Neural cell (in vitro differentiated cells): Measurements from ENCODE around the gene GRAMD2A. TPM values are rescaled to one million over a fixed set of nuclear protein-coding genes. Genes with fewer than 3 reads are reported as not detected.

Experiments used
- H2AFZ ChIP-seq: fragments of 200-600, 300-800 bp; sonication (generic), shearing (Covaris generic); 2 replicates; pipeline ENCODE4 v1.6.0; 2014; ENCODE audit warnings: low read depth, mild to moderate bottlenecking, antibody characterized with exemption, low read length, moderate library complexity
- H3F3A ChIP-seq: fragments of 200-600 bp; shearing (Covaris generic); 2 replicates; pipeline ENCODE4 v1.6.1; 2016; ENCODE audit warnings: mild to moderate bottlenecking, moderate library complexity, mixed read lengths, antibody characterized with exemption, low read length; ENCODE audit not compliant: insufficient read depth, poor library complexity, severe bottlenecking
- H3K27ac ChIP-seq: fragments of 200-600, 300-800 bp; sonication (generic), shearing (Covaris generic); 2 replicates; pipeline ENCODE4 v1.5.1; 2014; ENCODE audit warnings: mild to moderate bottlenecking, low read length, moderate library complexity
- H3K27me3 ChIP-seq: fragments of 300-800, 200-600 bp; sonication (generic), shearing (Covaris generic); 2 replicates; pipeline ENCODE4 v1.6.0; 2014; ENCODE audit warnings: mild to moderate bottlenecking, low read depth, low read length, moderate library complexity; ENCODE audit not compliant: insufficient read depth
- H3K36me3 ChIP-seq: fragments of 300-800, 200-600 bp; sonication (generic), shearing (Covaris generic); 2 replicates; pipeline ENCODE4 v1.5.1; 2014; ENCODE audit warnings: mild to moderate bottlenecking, antibody characterized with exemption, low read length, moderate library complexity; ENCODE audit not compliant: insufficient read depth
- H3K4me2 ChIP-seq: fragments of 300-800, 200-600 bp; sonication (generic), shearing (Covaris generic); 2 replicates; pipeline ENCODE4 v1.6.0; 2014; ENCODE audit warnings: mild to moderate bottlenecking, low read length
- H3K4me3 ChIP-seq: fragments of 300-800, 200-600 bp; sonication (generic), shearing (Covaris generic); 2 replicates; pipeline ENCODE4 v1.5.1; 2014; ENCODE audit warnings: mild to moderate bottlenecking, low read length, moderate library complexity
- H3K79me2 ChIP-seq: fragments of 200-600 bp; shearing (Covaris generic); replicated peaks from 2 replicates; pipeline ENCODE4 v1.6.0; 2014; ENCODE audit warnings: mild to moderate bottlenecking, low read length, moderate library complexity; ENCODE audit not compliant: insufficient read depth
- H3K9ac ChIP-seq: fragments of 300-800, 200-600 bp; sonication (generic), shearing (Covaris generic); 2 replicates; pipeline ENCODE4 v1.6.1; 2016; ENCODE audit warnings: mild to moderate bottlenecking, low read length, mixed read lengths
- H3K9me2 ChIP-seq: fragments of 200-600 bp; shearing (Covaris generic); 2 replicates; pipeline ENCODE4 v1.6.1; 2016; ENCODE audit warnings: mild to moderate bottlenecking, low read length, mixed read lengths; ENCODE audit not compliant: insufficient read depth
- H3K9me3 ChIP-seq: fragments of 200-600, 300-800 bp; sonication (generic), shearing (Covaris generic); 2 replicates; pipeline ENCODE4 v1.6.1; 2016; ENCODE audit warnings: mild to moderate bottlenecking, mixed run types, low read length, moderate library complexity, mixed read lengths
- H4K20me1 ChIP-seq: fragments of 200-600 bp; shearing (Covaris generic); 2 replicates; pipeline ENCODE4 v1.6.1; 2016; ENCODE audit warnings: mild to moderate bottlenecking, mixed run types; ENCODE audit not compliant: insufficient read depth
- CTCF ChIP-seq: fragments of 450-650 bp; IDR thresholded peaks from 2 replicates; pipeline ENCODE4 v1.5.1; 2014; ENCODE audit warnings: antibody characterized with exemption, mild to moderate bottlenecking, moderate library complexity; ENCODE audit not compliant: poor library complexity, severe bottlenecking
- EP300 ChIP-seq: fragments of 450-650 bp; conservative IDR thresholded peaks from 2 replicates; pipeline ENCODE4 v1.6.1; 2014; ENCODE audit warnings: antibody characterized with exemption, mild to moderate bottlenecking, moderate library complexity; ENCODE audit not compliant: poor library complexity, severe bottlenecking
- EZH2 ChIP-seq: fragments of 200-600, 300-800 bp; shearing (Covaris generic), sonication (generic); IDR thresholded peaks from 2 replicates; pipeline ENCODE4 v1.6.1; 2014; ENCODE audit warnings: antibody characterized with exemption, low read length, borderline replicate concordance, mild to moderate bottlenecking; ENCODE audit not compliant: insufficient read depth, poor library complexity, severe bottlenecking
- MXI1 ChIP-seq: fragments of 450-650 bp; conservative IDR thresholded peaks from 2 replicates; pipeline ENCODE4 v1.6.1; 2014; ENCODE audit warnings: antibody characterized with exemption, mild to moderate bottlenecking; ENCODE audit not compliant: poor library complexity, severe bottlenecking
- POLR2AphosphoS5 ChIP-seq: IDR thresholded peaks from 2 replicates; pipeline ENCODE4 v1.6.1; 2012
- RAD21 ChIP-seq: fragments of 450-650 bp; conservative IDR thresholded peaks from 2 replicates; pipeline ENCODE4 v1.6.1; 2014; ENCODE audit warnings: antibody characterized with exemption, mild to moderate bottlenecking, moderate library complexity
- SMC3 ChIP-seq: fragments of 450-650 bp; conservative IDR thresholded peaks from 2 replicates; pipeline ENCODE4 v1.6.1; 2014; ENCODE audit warnings: antibody characterized with exemption, mild to moderate bottlenecking, moderate library complexity; ENCODE audit not compliant: poor library complexity
- TAF1 ChIP-seq: IDR thresholded peaks from 2 replicates; pipeline ENCODE4 v1.6.1; 2012; ENCODE audit warnings: low read depth
- polyA plus RNA-seq: library from polyadenylated mRNA; depleted of rRNA; stranded (reverse); fragments of >200 nt; gene quantifications from 2 replicates; pipeline ENCODE4 v1.2.3, GENCODE V29; 2014
- TF ChIP-seq, protein P1 (sequence below): IDR thresholded peaks from 2 replicates; pipeline ENCODE4 v1.6.1; 2012; ENCODE audit warnings: borderline replicate concordance

Gene GRAMD2A
- polyA plus RNA-seq, 1 donor from 2014 or later: 1.9 TPM

- no peaks in the 10 kb centered on the region for H3K27me3 ChIP-seq
- no peaks in the 10 kb centered on the region for H3F3A ChIP-seq
- TF ChIP-seq SMC3 (no peak), EZH2 (no peak), EP300 (no peak), TAF1 (no peak), MXI1 (no peak), RAD21 (no peak), CTCF (no peak), POLR2AphosphoS5 (no peak)
- TF ChIP-seq, protein P1, sequence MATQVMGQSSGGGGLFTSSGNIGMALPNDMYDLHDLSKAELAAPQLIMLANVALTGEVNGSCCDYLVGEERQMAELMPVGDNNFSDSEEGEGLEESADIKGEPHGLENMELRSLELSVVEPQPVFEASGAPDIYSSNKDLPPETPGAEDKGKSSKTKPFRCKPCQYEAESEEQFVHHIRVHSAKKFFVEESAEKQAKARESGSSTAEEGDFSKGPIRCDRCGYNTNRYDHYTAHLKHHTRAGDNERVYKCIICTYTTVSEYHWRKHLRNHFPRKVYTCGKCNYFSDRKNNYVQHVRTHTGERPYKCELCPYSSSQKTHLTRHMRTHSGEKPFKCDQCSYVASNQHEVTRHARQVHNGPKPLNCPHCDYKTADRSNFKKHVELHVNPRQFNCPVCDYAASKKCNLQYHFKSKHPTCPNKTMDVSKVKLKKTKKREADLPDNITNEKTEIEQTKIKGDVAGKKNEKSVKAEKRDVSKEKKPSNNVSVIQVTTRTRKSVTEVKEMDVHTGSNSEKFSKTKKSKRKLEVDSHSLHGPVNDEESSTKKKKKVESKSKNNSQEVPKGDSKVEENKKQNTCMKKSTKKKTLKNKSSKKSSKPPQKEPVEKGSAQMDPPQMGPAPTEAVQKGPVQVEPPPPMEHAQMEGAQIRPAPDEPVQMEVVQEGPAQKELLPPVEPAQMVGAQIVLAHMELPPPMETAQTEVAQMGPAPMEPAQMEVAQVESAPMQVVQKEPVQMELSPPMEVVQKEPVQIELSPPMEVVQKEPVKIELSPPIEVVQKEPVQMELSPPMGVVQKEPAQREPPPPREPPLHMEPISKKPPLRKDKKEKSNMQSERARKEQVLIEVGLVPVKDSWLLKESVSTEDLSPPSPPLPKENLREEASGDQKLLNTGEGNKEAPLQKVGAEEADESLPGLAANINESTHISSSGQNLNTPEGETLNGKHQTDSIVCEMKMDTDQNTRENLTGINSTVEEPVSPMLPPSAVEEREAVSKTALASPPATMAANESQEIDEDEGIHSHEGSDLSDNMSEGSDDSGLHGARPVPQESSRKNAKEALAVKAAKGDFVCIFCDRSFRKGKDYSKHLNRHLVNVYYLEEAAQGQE: no peak
- H3K79me2 ChIP-seq: no peaks in the 10 kb centered on the region
- H2AFZ ChIP-seq: no peak overlapping the region
- H3K36me3 ChIP-seq: peaks cover 13% of the 10 kb centered on the region
- no peaks in the 10 kb centered on the region for H3K9me3 ChIP-seq
- no peaks in the 10 kb centered on the region for H4K20me1 ChIP-seq
- no peak overlapping the region for H3K4me2 ChIP-seq
- no peak overlapping the region for H3K9ac ChIP-seq
- no peak overlapping the region for H3K4me3 ChIP-seq
- no peaks in the 10 kb centered on the region for H3K9me2 ChIP-seq
- no peak overlapping the region for H3K27ac ChIP-seq
These were observed 7.7 kb upstream of the GRAMD2A start for GRCh38 chr15:72205273-72205672.

- H2AFZ ChIP-seq: no peak overlapping the region
- H3F3A ChIP-seq: no peaks in the 10 kb centered on the region
- no peaks in the 10 kb centered on the region for H3K9me2 ChIP-seq
- no peak for TF ChIP-seq TAF1
- TF ChIP-seq SMC3: no peak
- TF ChIP-seq CTCF: no peak
- TF ChIP-seq MXI1: no peak
- TF ChIP-seq, protein P1: no peak
- no peak for TF ChIP-seq POLR2AphosphoS5
- no peak for TF ChIP-seq EZH2
- TF ChIP-seq RAD21: no peak
- TF ChIP-seq EP300: no peak
- H3K9ac ChIP-seq: no peak overlapping the region
- H3K36me3 ChIP-seq: peaks cover 13% of the 10 kb centered on the region
- peaks cover 3% of the 10 kb centered on the region for H3K27me3 ChIP-seq
- H3K9me3 ChIP-seq: no peaks in the 10 kb centered on the region
- no peak overlapping the region for H3K4me2 ChIP-seq
- H3K27ac ChIP-seq: no peak overlapping the region
- H3K79me2 ChIP-seq: no peaks in the 10 kb centered on the region
- H4K20me1 ChIP-seq: no peaks in the 10 kb centered on the region
- no peak overlapping the region for H3K4me3 ChIP-seq
These were observed 5.9 kb upstream of the GRAMD2A start for GRCh38 chr15:72203507-72203837.
